ENCODE results near the gene KRTAP4-12.
"Not testable (repeated sequence)": the region's sequence is repeated elsewhere in the genome, so short reads cannot be mapped to it uniquely, and the experiment has no call there.

The KRTAP4-12 gene

GRCh38 chr17:41125064-41125463 is 1.1 kb upstream of the KRTAP4-12 start:
- DNase-seq, result no peak

GRCh38 chr17:41123292-41123990 is 541 bp downstream of the KRTAP4-12 start:
- not testable (repeated sequence) for DNase-seq

- DNase-seq, result no peak
Observed at GRCh38 chr17:41121742-41122141, 2.2 kb downstream of the KRTAP4-12 start.

- not testable (repeated sequence) for DNase-seq
Observed at GRCh38 chr17:41119696-41120690, 4.0 kb downstream of the KRTAP4-12 start.

- DNase-seq, result no peak
Observed at GRCh38 chr17:41118721-41119120, 5.3 kb downstream of the KRTAP4-12 start.

- DNase-seq, result not testable (repeated sequence)
Observed at GRCh38 chr17:41117846-41118386, 6.1 kb downstream of the KRTAP4-12 start, which contains the start of gene KRTAP4-11. TSS of gene KRTAP4-11 (minus strand) at chr17:41118373. CDS start at chr17:41118315, 58 bp downstream.

- no peak for DNase-seq
Observed at GRCh38 chr17:41116297-41116696, 7.7 kb downstream of the KRTAP4-12 start.

- DNase-seq, result no peak
Observed at GRCh38 chr17:41111151-41111885, 12.7 kb downstream of the KRTAP4-12 start.

GRCh38 chr17:41108728-41109386 is 15.1 kb downstream of the KRTAP4-12 start:
- DNase-seq, result not testable (repeated sequence)

- no peak for DNase-seq
Observed at GRCh38 chr17:41107941-41108450, 16.0 kb downstream of the KRTAP4-12 start.

GRCh38 chr17:41105347-41105746 is 18.6 kb downstream of the KRTAP4-12 start, which contains the start of gene KRTAP4-9:
TSS of gene KRTAP4-9 (plus strand) at chr17:41105389. CDS start at chr17:41105389, 0 bp downstream.
- DNase-seq, result not testable (repeated sequence)

GRCh38 chr17:41104386-41105038 is 19.5 kb downstream of the KRTAP4-12 start:
- DNase-seq, result not testable (repeated sequence)

GRCh38 chr17:41103896-41104295 is 20.1 kb downstream of the KRTAP4-12 start:
- no peak for DNase-seq

- no peak for DNase-seq
Observed at GRCh38 chr17:41101586-41102259, 22.3 kb downstream of the KRTAP4-12 start, which contains the start of gene KRTAP4-16. TSS of gene KRTAP4-16 (minus strand) at chr17:41102209. CDS start at chr17:41102209, 0 bp downstream.

- not testable (repeated sequence) for DNase-seq
Observed at GRCh38 chr17:41099682-41100480, 24.1 kb downstream of the KRTAP4-12 start.

GRCh38 chr17:41098481-41098880 is 25.5 kb downstream of the KRTAP4-12 start:
- no peak for DNase-seq

GRCh38 chr17:41098042-41098441 is 25.9 kb downstream of the KRTAP4-12 start, which contains the start of gene KRTAP4-8:
TSS of gene KRTAP4-8 (minus strand) at chr17:41098142. CDS start at chr17:41098084, 58 bp downstream.
- DNase-seq, result no peak

- no peak for DNase-seq
Observed at GRCh38 chr17:41096055-41096454, 27.9 kb downstream of the KRTAP4-12 start.

GRCh38 chr17:41088760-41089352 is 35.1 kb downstream of the KRTAP4-12 start:
- not testable (repeated sequence) for DNase-seq

Measured in activated T-cell treated with anti-CD3 and anti-CD28 coated beads for 4 hours (primary cell).